HG03469 (cell line): ENCODE results near the gene EEF1A1.
A peak's percentile ranks its signal among the peaks of the same experiment; 100 is the strongest.
"Not testable (repeated sequence)": the region's sequence is repeated elsewhere in the genome, so short reads cannot be mapped to it uniquely, and the experiment has no call there.

Experiments
- ATAC-seq: cut with Tn5 transposase; IDR thresholded peaks from one replicate; pipeline ENCODE4 v1.9.1; 2021; ENCODE audit warnings: mild to moderate bottlenecking, moderate library complexity, moderate number of reproducible peaks; ENCODE audit not compliant: unreplicated experiment

Gene EEF1A1

GRCh38 chr6:73538116-73538779 lies 17.4 kb upstream of the EEF1A1 start:
- no peak for ATAC-seq

GRCh38 chr6:73537677-73538076 lies 16.8 kb upstream of the EEF1A1 start:
- ATAC-seq = no peak

- no peak for ATAC-seq
Measured at GRCh38 chr6:73534628-73535027, 13.8 kb upstream of the EEF1A1 start.

GRCh38 chr6:73532293-73532692 lies 11.5 kb upstream of the EEF1A1 start:
- no peak for ATAC-seq

GRCh38 chr6:73528897-73529296 lies 8.1 kb upstream of the EEF1A1 start:
- no peak for ATAC-seq

GRCh38 chr6:73525546-73526330 lies 4.9 kb upstream of the EEF1A1 start:
- ATAC-seq = no peak

- ATAC-seq = peak; percentile 33
Measured at GRCh38 chr6:73523434-73524123, 2.7 kb upstream of the EEF1A1 start.

GRCh38 chr6:73521351-73521985 lies 636 bp upstream of the EEF1A1 start:
- peak; percentile 18 for ATAC-seq

GRCh38 chr6:73519926-73520687 lies 725 bp downstream of the EEF1A1 start:
- no peak for ATAC-seq

- not testable (repeated sequence) for ATAC-seq
Measured at GRCh38 chr6:73518982-73519881, 1.6 kb downstream of the EEF1A1 start.

- ATAC-seq = not testable (repeated sequence)
Measured at GRCh38 chr6:73518100-73518981, 2.5 kb downstream of the EEF1A1 start.

GRCh38 chr6:73516514-73517489 lies 4.0 kb downstream of the EEF1A1 start:
- ATAC-seq = no peak

GRCh38 chr6:73515204-73515655 lies 5.6 kb downstream of the EEF1A1 start:
- ATAC-seq = peak; percentile 28

- no peak for ATAC-seq
Measured at GRCh38 chr6:73514746-73515110, 6.1 kb downstream of the EEF1A1 start.

GRCh38 chr6:73513496-73513854 lies 7.4 kb downstream of the EEF1A1 start:
- ATAC-seq = no peak

GRCh38 chr6:73511796-73512195 lies 9.0 kb downstream of the EEF1A1 start:
- ATAC-seq = no peak

GRCh38 chr6:73509851-73510250 lies 11.0 kb downstream of the EEF1A1 start:
- no peak for ATAC-seq
